Ishikawa (cell line): ENCODE results near the gene DLST.

Experiments used
- CEBPB ChIP-seq: IDR thresholded peaks from 2 replicates; pipeline ENCODE4 v1.6.1; 2012
- CREB1 ChIP-seq: IDR thresholded peaks from 2 replicates; pipeline ENCODE4 v1.6.1; 2012; ENCODE audit warnings: low read depth
- EP300 ChIP-seq: IDR thresholded peaks from 2 replicates; pipeline ENCODE4 v1.6.1; 2012; ENCODE audit warnings: borderline replicate concordance
- RAD21 ChIP-seq: IDR thresholded peaks from 2 replicates; pipeline ENCODE4 v1.6.1; 2012; ENCODE audit warnings: low read depth
- REST ChIP-seq: IDR thresholded peaks from 2 replicates; pipeline ENCODE4 v1.6.1; 2012; ENCODE audit warnings: low read depth, mild to moderate bottlenecking
- TCF12 ChIP-seq: IDR thresholded peaks from 2 replicates; pipeline ENCODE4 v1.6.1; 2012; ENCODE audit warnings: low read depth
- TEAD4 ChIP-seq: IDR thresholded peaks from 2 replicates; pipeline ENCODE4 v1.6.1; 2012
- USF1 ChIP-seq: IDR thresholded peaks from 2 replicates; pipeline ENCODE4 v1.6.1; 2012
- YY1 ChIP-seq: IDR thresholded peaks from 2 replicates; pipeline ENCODE4 v1.6.1; 2012; ENCODE audit warnings: low read depth
- ZBTB7A ChIP-seq: IDR thresholded peaks from 2 replicates; pipeline ENCODE4 v1.6.1; 2012; ENCODE audit warnings: low read depth
- TF ChIP-seq, protein P1 (sequence below): IDR thresholded peaks from 2 replicates; pipeline ENCODE4 v1.6.1; 2012

DNA sequence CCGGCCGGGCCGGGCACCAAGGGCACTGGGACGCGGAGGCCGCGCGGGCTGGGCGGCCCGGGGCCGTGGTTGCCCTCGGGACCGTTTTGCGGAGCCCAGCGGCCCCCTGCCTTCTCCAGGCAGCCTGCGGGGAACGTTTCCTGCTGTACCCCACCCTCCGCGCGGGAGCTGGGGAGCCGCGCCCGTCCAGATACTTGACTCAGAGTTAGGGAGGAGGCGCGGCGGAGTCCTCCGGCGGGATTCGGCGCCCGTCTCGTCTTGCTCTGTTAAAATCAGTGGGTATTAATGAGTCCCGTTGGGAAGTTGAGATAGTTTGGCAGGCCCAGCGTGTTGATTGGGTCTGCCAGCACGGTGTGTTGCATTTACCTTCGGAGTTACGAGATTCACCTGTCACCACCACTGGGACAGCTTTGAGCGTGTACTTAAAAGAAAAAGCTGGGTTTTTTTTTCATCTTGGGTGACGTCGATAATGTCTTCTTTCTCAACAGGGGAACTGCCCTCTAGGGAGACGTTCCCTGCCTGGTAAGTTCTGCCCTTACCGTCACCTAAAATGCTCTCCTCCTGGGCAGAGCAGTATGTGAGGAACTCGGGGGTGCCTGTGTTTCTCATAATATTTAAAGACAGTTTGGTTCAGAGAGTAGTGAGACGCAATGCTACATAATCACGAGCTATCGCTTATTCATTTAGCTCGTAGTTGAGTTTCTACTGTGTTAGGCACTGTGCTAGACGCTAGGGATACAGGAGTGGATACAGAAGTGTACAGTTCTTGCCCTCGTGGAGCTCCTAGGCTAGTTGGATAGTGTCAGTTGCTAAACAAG is 596 bp downstream of the DLST start:
- no peak for TF ChIP-seq ZBTB7A
- no peak for TF ChIP-seq TEAD4
- no peak for TF ChIP-seq CEBPB
- no peak for TF ChIP-seq YY1
- TF ChIP-seq RAD21: no peak
- TF ChIP-seq REST: no peak
- TF ChIP-seq USF1: no peak
- no peak for TF ChIP-seq TCF12
- TF ChIP-seq, protein P1, sequence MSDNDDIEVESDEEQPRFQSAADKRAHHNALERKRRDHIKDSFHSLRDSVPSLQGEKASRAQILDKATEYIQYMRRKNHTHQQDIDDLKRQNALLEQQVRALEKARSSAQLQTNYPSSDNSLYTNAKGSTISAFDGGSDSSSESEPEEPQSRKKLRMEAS: no peak
- TF ChIP-seq CREB1: 0 out of 2 replicates have a peak, but pooled peaks have one; percentile 40
- TF ChIP-seq EP300: no peak
